Esophagus squamous epithelium (tissue), 5 donors: ENCODE results near the gene NPTXR. TPM values are rescaled to one million over a fixed set of nuclear protein-coding genes. Genes with fewer than 3 reads are reported as not detected.

ENCODE experiments used
- DNase-seq: peaks from one replicate; lab custom pipeline; 2025; lab: John Stamatoyannopoulos, UW
- H3K27ac ChIP-seq, 4 donors: fragments of 200-600 bp; sonication (generic); one replicate each; pipeline ENCODE4 v1.5.1; 2016 to 2019; ENCODE audit warnings: mild to moderate bottlenecking in 1 of 4
- H3K27me3 ChIP-seq, 4 donors: fragments of 200-600 bp; sonication (generic); 1 replicate in 3 of 4; 2 replicates in 1 of 4; pipeline versions ENCODE4 v1.5.1 to v1.6.0; 2017 to 2021; ENCODE audit warnings: antibody characterized with exemption in 1 of 4
- H3K36me3 ChIP-seq, 3 donors: fragments of 200-600 bp; sonication (generic); one replicate each; pipeline ENCODE4 v1.5.1; 2016 to 2019
- H3K4me1 ChIP-seq, 3 donors: fragments of 200-600 bp; sonication (generic); one replicate each; pipeline ENCODE4 v1.5.1; 2017 to 2019
- H3K4me3 ChIP-seq, 4 donors: fragments of 200-600 bp; sonication (generic); 1 replicate in 3 of 4; 2 replicates in 1 of 4; pipeline ENCODE4 v1.5.1; 2016 to 2019; ENCODE audit warnings: mild to moderate bottlenecking in 2 of 4, moderate library complexity in 1 of 4
- H3K9me3 ChIP-seq, 3 donors: fragments of 200-600 bp; sonication (generic); one replicate each; pipeline ENCODE4 v1.5.1; 2016 to 2019
- CTCF ChIP-seq, 6 experiments: fragments of 450-650 bp in 4 of 6; fragments of 200-600 bp in 2 of 6; sonication (generic) in 2 of 6; IDR thresholded peaks; one replicate each; pipeline ENCODE4 v1.5.1; 2016 to 2019; ENCODE audit warnings: antibody characterized with exemption in 6 of 6, mild to moderate bottlenecking in 4 of 6, moderate library complexity in 4 of 6
- POLR2A ChIP-seq, 4 donors: fragments of 450-650 bp; IDR thresholded peaks; one replicate each; pipeline ENCODE4 v1.6.1; 2017; ENCODE audit warnings: antibody characterized with exemption in 4 of 4, mild to moderate bottlenecking in 4 of 4, moderate library complexity in 3 of 4
- WGBS, 2 donors: methylation state at CpG; one replicate each; pipeline ENCODE4 v1.1.5; 2018; 5-methylcytosine and 5-hydroxymethylcytosine counted together
- intact Hi-C: fragments of 100-400 bp; cut with DNase I; formaldehyde crosslinking; loops from one replicate; pipeline ENCODE4 v1.15.0; 2022
- total RNA-seq, 4 donors: library from RNA; depleted of rRNA; stranded (reverse); fragments of >200 nt; gene quantifications; one replicate each; pipeline ENCODE4 v1.1.0, GENCODE V29; 2016
- donor health status: DM: yes; HTN: yes; CAD: no.

The NPTXR gene
- total RNA-seq, 4 donors from 2014 or later = 0.26 to 2.3 (median 0.63) TPM

- Histone ChIP-seq H3K27ac (no peak overlapping the region), H3K4me3 (no peak overlapping the region), H3K9me3 (no peaks in the 10 kb centered on the region), H3K36me3 (peaks cover 0 to 41% (median 4%) of the 10 kb centered on the region in 3 donors), H3K4me1 (peaks cover 0 to 24% (median 7%) of the 10 kb centered on the region in 3 donors), H3K27me3 (no peaks in the 10 kb centered on the region)
- no peak for DNase-seq
- WGBS, 2 donors = 89 to 100% methylated on average over 1 to 13 of the region's 27 CpGs
- TF ChIP-seq POLR2A (IDR thresholded peaks at IDR 0.05) (no peak), CTCF (IDR thresholded peaks at IDR 0.05) (no peak)
- intact Hi-C loops = no loop called here
These were observed 66.6 kb downstream of the NPTXR start for GRCh38 chr22:38777087-38777671.

- H3K27ac ChIP-seq = no peak overlapping the region
- intact Hi-C loops = no loop called here
- WGBS, 2 donors = 68 to 83% methylated on average over 2 to 4 of the region's 6 CpGs
- no peak for DNase-seq
- peaks cover 0 to 24% (median 7%) of the 10 kb centered on the region in 3 donors for H3K4me1 ChIP-seq
- H3K4me3 ChIP-seq = no peak overlapping the region
- H3K9me3 ChIP-seq = no peaks in the 10 kb centered on the region
- no peaks in the 10 kb centered on the region for H3K27me3 ChIP-seq
- H3K36me3 ChIP-seq = peaks cover 0 to 31% (median 4%) of the 10 kb centered on the region in 3 donors
- TF ChIP-seq CTCF (IDR thresholded peaks at IDR 0.05) (no peak), POLR2A (IDR thresholded peaks at IDR 0.05) (no peak)
These were observed 67.7 kb downstream of the NPTXR start for GRCh38 chr22:38776086-38776485.

GRCh38 chr22:38775656-38776055 lies 68.2 kb downstream of the NPTXR start:
- no peak overlapping the region for H3K27ac ChIP-seq
- H3K4me3 ChIP-seq = no peak overlapping the region
- H3K4me1 ChIP-seq = peaks cover 0 to 24% (median 7%) of the 10 kb centered on the region in 3 donors
- 60 to 73% methylated on average over 2 to 4 of the region's 13 CpGs for WGBS, 2 donors
- H3K9me3 ChIP-seq = no peaks in the 10 kb centered on the region
- TF ChIP-seq POLR2A (IDR thresholded peaks at IDR 0.05) = no peak
- no peak for TF ChIP-seq CTCF (IDR thresholded peaks at IDR 0.05)
- no peak for DNase-seq
- H3K36me3 ChIP-seq = peaks cover 0 to 26% (median 2%) of the 10 kb centered on the region in 3 donors
- intact Hi-C loops = no loop called here
- H3K27me3 ChIP-seq = no peaks in the 10 kb centered on the region

- no peak for TF ChIP-seq CTCF (IDR thresholded peaks at IDR 0.05)
- no peak for TF ChIP-seq POLR2A (IDR thresholded peaks at IDR 0.05)
- Histone ChIP-seq H3K27ac (no peak overlapping the region), H3K4me1 (peaks cover 0 to 24% (median 7%) of the 10 kb centered on the region in 3 donors), H3K27me3 (no peaks in the 10 kb centered on the region), H3K36me3 (peaks cover 0 to 16% (median 0%) of the 10 kb centered on the region in 3 donors), H3K4me3 (no peak overlapping the region), H3K9me3 (no peaks in the 10 kb centered on the region)
- no peak for DNase-seq
- 35 to 48% methylated on average over 7 to 10 of the region's 11 CpGs for WGBS, 2 donors
- intact Hi-C loops = no loop called here
These were observed 69.2 kb downstream of the NPTXR start for GRCh38 chr22:38774496-38775166.

GRCh38 chr22:38773363-38773946 lies 70.4 kb downstream of the NPTXR start:
- peaks cover 0 to 24% (median 7%) of the 10 kb centered on the region in 3 donors for H3K4me1 ChIP-seq
- DNase-seq = no peak
- 87 to 93% methylated on average over 4 of the region's 4 CpGs for WGBS, 2 donors
- no peaks in the 10 kb centered on the region for H3K9me3 ChIP-seq
- H3K36me3 ChIP-seq = peaks cover 0 to 5% (median 0%) of the 10 kb centered on the region in 3 donors
- no peak overlapping the region for H3K4me3 ChIP-seq
- TF ChIP-seq CTCF (IDR thresholded peaks at IDR 0.05) = no peak
- no peak for TF ChIP-seq POLR2A (IDR thresholded peaks at IDR 0.05)
- H3K27ac ChIP-seq = no peak overlapping the region
- intact Hi-C loops = no loop called here
- no peaks in the 10 kb centered on the region for H3K27me3 ChIP-seq
